Ishikawa (cell line): ENCODE data around the gene CFD.

ENCODE experiments used
- CEBPB ChIP-seq: IDR thresholded peaks from 2 replicates; pipeline ENCODE4 v1.6.1; 2012
- CREB1 ChIP-seq: IDR thresholded peaks from 2 replicates; pipeline ENCODE4 v1.6.1; 2012; ENCODE audit warnings: low read depth
- EGR1 ChIP-seq: IDR thresholded peaks from 2 replicates; pipeline ENCODE4 v1.6.1; 2012
- EP300 ChIP-seq: IDR thresholded peaks from 2 replicates; pipeline ENCODE4 v1.6.1; 2012; ENCODE audit warnings: borderline replicate concordance
- FOXM1 ChIP-seq: IDR thresholded peaks from 2 replicates; pipeline ENCODE4 v1.6.1; 2012; ENCODE audit warnings: low read depth, borderline replicate concordance
- MAX ChIP-seq: IDR thresholded peaks from 2 replicates; pipeline ENCODE4 v1.6.1; 2012
- NFIC ChIP-seq: IDR thresholded peaks from 2 replicates; pipeline ENCODE4 v1.6.1; 2012
- RAD21 ChIP-seq: IDR thresholded peaks from 2 replicates; pipeline ENCODE4 v1.6.1; 2012; ENCODE audit warnings: low read depth
- TAF1 ChIP-seq: IDR thresholded peaks from 2 replicates; pipeline ENCODE4 v1.6.1; 2012; ENCODE audit warnings: low read depth, mild to moderate bottlenecking
- TCF12 ChIP-seq: IDR thresholded peaks from 2 replicates; pipeline ENCODE4 v1.6.1; 2012; ENCODE audit warnings: low read depth
- TEAD4 ChIP-seq: IDR thresholded peaks from 2 replicates; pipeline ENCODE4 v1.6.1; 2012
- USF1 ChIP-seq: IDR thresholded peaks from 2 replicates; pipeline ENCODE4 v1.6.1; 2012
- YY1 ChIP-seq: IDR thresholded peaks from 2 replicates; pipeline ENCODE4 v1.6.1; 2012; ENCODE audit warnings: low read depth
- ZBTB7A ChIP-seq: IDR thresholded peaks from 2 replicates; pipeline ENCODE4 v1.6.1; 2012; ENCODE audit warnings: low read depth
- TF ChIP-seq, protein P1 (sequence below): IDR thresholded peaks from 2 replicates; pipeline ENCODE4 v1.6.1; 2012; ENCODE audit warnings: low read depth, mild to moderate bottlenecking

Gene CFD

GRCh38 chr19:879711-880438 lies 20.4 kb downstream of the CFD start:
- TF ChIP-seq EGR1 (no peak), FOXM1 (no peak), TCF12 (no peak), MAX (no peak), RAD21 (no peak), USF1 (no peak), ZBTB7A (no peak), EP300 (no peak), TAF1 (no peak), CEBPB (no peak), CREB1 (no peak), YY1 (no peak), NFIC (no peak), TEAD4 (no peak)
- TF ChIP-seq, protein P1, sequence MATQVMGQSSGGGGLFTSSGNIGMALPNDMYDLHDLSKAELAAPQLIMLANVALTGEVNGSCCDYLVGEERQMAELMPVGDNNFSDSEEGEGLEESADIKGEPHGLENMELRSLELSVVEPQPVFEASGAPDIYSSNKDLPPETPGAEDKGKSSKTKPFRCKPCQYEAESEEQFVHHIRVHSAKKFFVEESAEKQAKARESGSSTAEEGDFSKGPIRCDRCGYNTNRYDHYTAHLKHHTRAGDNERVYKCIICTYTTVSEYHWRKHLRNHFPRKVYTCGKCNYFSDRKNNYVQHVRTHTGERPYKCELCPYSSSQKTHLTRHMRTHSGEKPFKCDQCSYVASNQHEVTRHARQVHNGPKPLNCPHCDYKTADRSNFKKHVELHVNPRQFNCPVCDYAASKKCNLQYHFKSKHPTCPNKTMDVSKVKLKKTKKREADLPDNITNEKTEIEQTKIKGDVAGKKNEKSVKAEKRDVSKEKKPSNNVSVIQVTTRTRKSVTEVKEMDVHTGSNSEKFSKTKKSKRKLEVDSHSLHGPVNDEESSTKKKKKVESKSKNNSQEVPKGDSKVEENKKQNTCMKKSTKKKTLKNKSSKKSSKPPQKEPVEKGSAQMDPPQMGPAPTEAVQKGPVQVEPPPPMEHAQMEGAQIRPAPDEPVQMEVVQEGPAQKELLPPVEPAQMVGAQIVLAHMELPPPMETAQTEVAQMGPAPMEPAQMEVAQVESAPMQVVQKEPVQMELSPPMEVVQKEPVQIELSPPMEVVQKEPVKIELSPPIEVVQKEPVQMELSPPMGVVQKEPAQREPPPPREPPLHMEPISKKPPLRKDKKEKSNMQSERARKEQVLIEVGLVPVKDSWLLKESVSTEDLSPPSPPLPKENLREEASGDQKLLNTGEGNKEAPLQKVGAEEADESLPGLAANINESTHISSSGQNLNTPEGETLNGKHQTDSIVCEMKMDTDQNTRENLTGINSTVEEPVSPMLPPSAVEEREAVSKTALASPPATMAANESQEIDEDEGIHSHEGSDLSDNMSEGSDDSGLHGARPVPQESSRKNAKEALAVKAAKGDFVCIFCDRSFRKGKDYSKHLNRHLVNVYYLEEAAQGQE, result no peak

DNA sequence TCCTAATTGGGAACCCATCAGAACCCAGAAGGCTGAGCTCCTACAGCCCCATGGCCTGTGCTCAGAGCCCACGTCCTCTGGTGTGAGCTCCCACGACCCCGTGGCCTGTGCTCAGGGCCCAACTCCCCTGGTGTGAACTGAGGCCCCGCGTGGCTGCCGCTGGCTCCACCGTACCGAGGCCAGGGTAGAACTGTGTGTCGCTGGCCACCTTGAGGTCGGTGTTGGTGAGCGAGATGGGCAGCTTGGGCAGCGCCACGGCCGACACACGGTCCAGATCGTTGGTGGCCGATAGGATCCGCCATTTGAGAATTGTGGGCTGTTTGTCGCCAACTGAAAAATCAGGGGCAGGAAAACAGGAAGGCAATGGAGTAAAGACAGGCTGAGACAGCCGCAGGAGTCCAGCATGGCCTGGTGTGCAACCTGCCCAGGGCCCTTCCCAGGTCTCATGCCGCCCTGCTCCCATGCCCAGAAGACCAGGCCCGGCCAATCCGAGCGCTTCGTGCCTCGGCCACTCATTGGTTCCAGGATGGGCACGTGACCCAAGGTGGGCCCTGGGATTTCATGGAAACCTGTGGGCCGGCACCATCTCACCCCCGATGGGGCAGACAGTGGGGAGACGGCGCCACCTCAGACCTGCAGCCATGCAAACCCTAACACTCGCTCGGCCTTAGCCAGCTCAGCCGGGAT lies 22.1 kb downstream of the CFD start:
- TF ChIP-seq NFIC, result no peak
- TF ChIP-seq FOXM1, result no peak
- TF ChIP-seq MAX, result no peak
- TF ChIP-seq RAD21, result no peak
- TF ChIP-seq TCF12, result no peak

- TF ChIP-seq CEBPB (no peak), TAF1 (no peak), USF1 (no peak), ZBTB7A (no peak), YY1 (no peak), NFIC (no peak), TCF12 (no peak), RAD21 (no peak), MAX (no peak), FOXM1 (no peak), EP300 (no peak), CREB1 (no peak), TEAD4 (no peak), EGR1 (no peak)
- TF ChIP-seq, protein P1, result no peak
Observed at GRCh38 chr19:882871-883497, 23.5 kb downstream of the CFD start.

- TF ChIP-seq YY1 (peak; percentile 50; the same call in 1 of the 2 replicates), EGR1 (no peak), ZBTB7A (no peak), MAX (peak; percentile 81), RAD21 (peak; percentile 54; the same call in 1 of the 2 replicates), TCF12 (peak; percentile 68)
Observed at GRCh38 chr19:883661-884211, 24.3 kb downstream of the CFD start.
